ENCODE results near the gene ESRRA.

- TF ChIP-seq CTCF (IDR thresholded peaks at IDR 0.05 in 8 of 11, conservative IDR thresholded peaks at IDR 0.05 in 3 of 11): no peak
- TF ChIP-seq POLR2AphosphoS5 (IDR thresholded peaks at IDR 0.05): no peak
- TF ChIP-seq POLR2A (IDR thresholded peaks at IDR 0.05): no peak
These were observed 15.2 kb downstream of the ESRRA start for GRCh38 chr11:64320556-64320955.
